Endothelial cell of umbilical vein (primary cell): Measurements from ENCODE around the gene NGEF. TPM values are rescaled to one million over a fixed set of nuclear protein-coding genes. Genes with fewer than 3 reads are reported as not detected.

Source experiments
- BruUV-seq: library from RNA; stranded (reverse); fragments of 400-500 nt; replicated peaks from 2 replicates; lab custom pipeline; 2021; lab: Mats Ljungman, UMichigan
- CTCF ChIA-PET: fragments of 300-600, 350-600 bp; sonication (Branson Sonifier 250); formaldehyde crosslinking; loops from one replicate; lab custom pipeline; 2021; ENCODE audit warnings: antibody characterized with exemption, inconsistent platforms; lab: Charles Lee
- POLR2A ChIA-PET: fragments of 300-600, 350-600 bp; sonication (Branson Sonifier 250); formaldehyde crosslinking; loops from one replicate; lab custom pipeline; 2021; ENCODE audit warnings: antibody characterized with exemption, inconsistent platforms; lab: Charles Lee
- DNase-seq: peaks from one replicate; pipeline ENCODE4 v3.0.0-alpha.2; 2011; ENCODE audit warnings: low read depth, low spot score
- FAIRE-seq: peaks from 2 replicates; lab custom pipeline; 2011; peaks lifted over from hg19 to GRCh38; lab: Jason Lieb, UNC
- H2AFZ ChIP-seq: 2 replicates; pipeline ENCODE4 v1.6.0; 2012; ENCODE audit warnings: low read depth, low read length, control low read depth, inconsistent platforms
- H3K27ac ChIP-seq: 2 replicates; pipeline ENCODE4 v1.5.1; 2011; ENCODE audit warnings: low read depth, mild to moderate bottlenecking, control low read depth, low read length, moderate library complexity; ENCODE audit not compliant: insufficient read depth
- H3K27me3 ChIP-seq, 2 experiments: 2 replicates each; pipeline versions ENCODE4 v1.6.0 to v1.6.1; 2011; ENCODE audit warnings: low read length in 2 of 2, mixed read lengths in 1 of 2; ENCODE audit not compliant: control insufficient read depth in 2 of 2, insufficient read depth in 2 of 2
- H3K36me3 ChIP-seq, 2 experiments: 2 replicates in 1 of 2; 3 replicates in 1 of 2; pipeline ENCODE4 v1.5.1; 2011; ENCODE audit warnings: low read length in 2 of 2, mild to moderate bottlenecking in 1 of 2, moderate library complexity in 1 of 2; ENCODE audit not compliant: control insufficient read depth in 2 of 2, insufficient read depth in 2 of 2; ENCODE audit errors: extremely low read depth in 1 of 2
- H3K4me1 ChIP-seq: 3 replicates; pipeline ENCODE4 v1.5.1; 2011; ENCODE audit warnings: mild to moderate bottlenecking, low read length; ENCODE audit not compliant: control insufficient read depth, insufficient read depth; ENCODE audit errors: extremely low read depth
- H3K4me2 ChIP-seq: 2 replicates; pipeline ENCODE4 v1.6.1; 2011; ENCODE audit warnings: low read length, control low read depth, mixed read lengths; ENCODE audit not compliant: insufficient read depth
- H3K4me3 ChIP-seq, 3 experiments: fragments of 200-600 bp in 1 of 3; sonication (generic), shearing (Covaris generic) in 1 of 3; replicated peaks in 1 of 3; 2 replicates each; pipeline ENCODE4 v1.5.1; 2011 to 2016; ENCODE audit warnings: control low read depth in 3 of 3, low read length in 3 of 3, mild to moderate bottlenecking in 2 of 3, inconsistent platforms in 1 of 3, low read depth in 1 of 3, moderate library complexity in 1 of 3; ENCODE audit not compliant: insufficient read depth in 1 of 3
- H3K79me2 ChIP-seq: 2 replicates; pipeline ENCODE4 v1.6.0; 2012; ENCODE audit warnings: low read length, inconsistent platforms; ENCODE audit not compliant: control insufficient read depth, insufficient read depth
- H3K9ac ChIP-seq: replicated peaks from 2 replicates; pipeline ENCODE3; 2011; ENCODE audit warnings: low read length, control low read depth; ENCODE audit not compliant: insufficient read depth; ENCODE audit errors: extremely low read depth
- H3K9me1 ChIP-seq: replicated peaks from 3 replicates; pipeline ENCODE4 v1.6.0; 2011; ENCODE audit warnings: mild to moderate bottlenecking, low read length; ENCODE audit not compliant: control insufficient read depth, insufficient read depth; ENCODE audit errors: extremely low read depth
- H3K9me3 ChIP-seq: replicated peaks from 2 replicates; pipeline ENCODE4 v1.5.1; 2012; ENCODE audit warnings: low read length, inconsistent platforms; ENCODE audit not compliant: control insufficient read depth, insufficient read depth
- H4K20me1 ChIP-seq: replicated peaks from 2 replicates; pipeline ENCODE3; 2011; ENCODE audit warnings: mild to moderate bottlenecking, low read length; ENCODE audit not compliant: control insufficient read depth, insufficient read depth; ENCODE audit errors: extremely low read depth
- FOS ChIP-seq: IDR thresholded peaks from 2 replicates; pipeline ENCODE4 v1.6.1; 2011; ENCODE audit warnings: mild to moderate bottlenecking, low read length, moderate library complexity, borderline replicate concordance; ENCODE audit not compliant: insufficient read depth
- JUN ChIP-seq: IDR thresholded peaks from 2 replicates; pipeline ENCODE4 v1.6.1; 2011; ENCODE audit warnings: borderline replicate concordance, low read depth; ENCODE audit not compliant: insufficient read length, insufficient read depth
- MYC ChIP-seq: IDR thresholded peaks from one replicate; pipeline ENCODE4 v1.6.1; 2011; ENCODE audit warnings: mild to moderate bottlenecking, low read depth, low read length
- POLR2A ChIP-seq: IDR thresholded peaks from 2 replicates; pipeline ENCODE4 v1.6.1; 2012; ENCODE audit warnings: low read depth, mild to moderate bottlenecking, control low read depth, low read length
- POLR2AphosphoS5 ChIP-seq: IDR thresholded peaks from 2 replicates; pipeline ENCODE4 v1.6.1; 2012; ENCODE audit warnings: low read depth, mild to moderate bottlenecking, control low read depth, low read length, moderate library complexity; ENCODE audit not compliant: insufficient read depth
- dilution Hi-C: fragments of 300-500 bp; cut with MboI; formaldehyde crosslinking; loops from one replicate; pipeline ENCODE4 v1.15.0; 2019; ENCODE audit warnings: low sequenced_read_pairs; ENCODE audit not compliant: extremely low pct_ligation_motif_present
- intact Hi-C: fragments of 100-400 bp; cut with micrococcal nuclease; formaldehyde crosslinking; loops from one replicate; pipeline ENCODE4 v1.10.0; 2022
- polyA plus RNA-seq, 4 experiments: library from polyadenylated mRNA; depleted of rRNA in 3 of 4; stranded (reverse) in 3 of 4; unstranded in 1 of 4; fragments of >200 nt; gene quantifications; 2 replicates each; pipeline versions ENCODE4 v1.2.1 to v1.2.3, GENCODE V29; 2011 to 2012; ENCODE audit warnings: missing spikeins in 1 of 4
- total RNA-seq: library from RNA; stranded (reverse); gene quantifications from 2 replicates; pipeline ENCODE4 v1.2.3, GENCODE V29; 2021

NGEF gene
- total and polyA plus RNA-seq, 2 donors (not counting 3 experiments of a cell fraction or from before 2014, with no cell fraction given), result 0.22 to 0.41 TPM

GRCh38 chr2:232901736-232902578 is 111.1 kb downstream of the NGEF start:
- H3K9ac ChIP-seq, result peak overlapping the region; percentile 47
- H4K20me1 ChIP-seq, result no peaks in the 10 kb centered on the region
- peak overlapping the region; percentile 77 for H2AFZ ChIP-seq
- H3K4me2 ChIP-seq, result peak overlapping the region; percentile 26
- TSS peak; percentile 22 for BruUV-seq
- dilution Hi-C loops (no loop called here), intact Hi-C loops (loop anchor here (5.0 kb wide), 1 partner anchor 350 kb away; the partner anchor contains the start of gene ATG16L1)
- no peaks in the 10 kb centered on the region for H3K79me2 ChIP-seq
- no peaks in the 10 kb centered on the region for H3K9me3 ChIP-seq
- FAIRE-seq (peak; percentile 100), DNase-seq (peak; percentile 92)
- peak overlapping the region; percentile 86 for H3K27ac ChIP-seq
- no peaks in the 10 kb centered on the region for H3K36me3 ChIP-seq
- POLR2A ChIA-PET, result no interaction called here
- H3K9me1 ChIP-seq, result no peaks in the 10 kb centered on the region
- H3K4me3 ChIP-seq, result no peak overlapping the region
- H3K4me1 ChIP-seq, result peaks cover 15% of the 10 kb centered on the region
- TF ChIP-seq POLR2A (no peak), FOS (peak; percentile 99), MYC (no peak), JUN (peak; percentile 95), POLR2AphosphoS5 (peak; percentile 92)
- CTCF ChIA-PET, result interaction anchor here (1.0 to 1.9 kb wide), 6 partner anchors 9 to 152 kb away, joined by 3 to 6 read pairs (median 4); no protein-coding TSS in a partner anchor
- H3K27me3 ChIP-seq, result no peaks in the 10 kb centered on the region
